ENCODE data around the gene SPAG16.

SPAG16 gene

DNA sequence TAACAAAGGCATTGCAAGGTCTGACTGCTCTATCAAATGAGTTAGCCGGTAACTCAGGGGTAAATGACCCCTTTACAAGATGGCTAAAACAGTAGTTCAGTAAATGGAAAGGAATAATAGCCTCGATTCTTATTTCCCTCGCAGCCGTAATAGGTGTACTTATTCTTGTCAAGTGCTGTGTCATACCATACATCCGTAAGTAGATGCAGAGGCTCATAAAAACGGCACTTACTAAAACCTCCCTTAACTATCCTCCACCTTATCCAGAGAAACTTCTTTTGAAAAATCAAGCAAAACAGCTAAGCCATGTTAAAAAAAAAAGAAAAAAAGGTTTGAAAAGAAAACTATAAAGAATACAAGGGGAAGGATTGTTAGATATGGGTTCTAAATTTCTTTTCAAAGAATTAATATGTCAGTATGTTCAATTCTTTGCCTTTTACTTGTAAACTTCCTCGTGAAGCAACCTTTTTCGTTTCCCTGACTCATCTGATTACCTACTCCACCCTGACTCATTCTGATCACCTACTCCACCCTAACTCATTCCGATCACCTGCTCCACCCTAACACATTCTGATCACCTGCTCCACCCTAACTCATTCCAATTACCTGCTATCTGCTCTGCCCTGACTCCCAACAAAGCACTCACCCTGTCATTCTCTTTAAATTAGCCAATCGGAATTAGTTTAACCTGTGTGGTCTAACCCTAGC, 127.5 kb downstream of the SPAG16 start:
- H3K27ac ChIP-seq = no peak overlapping the region
- TF ChIP-seq ZFX (IDR thresholded peaks at IDR 0.05; ENCODE audit: borderline replicate concordance) = no peak
- TF ChIP-seq, protein P1, sequence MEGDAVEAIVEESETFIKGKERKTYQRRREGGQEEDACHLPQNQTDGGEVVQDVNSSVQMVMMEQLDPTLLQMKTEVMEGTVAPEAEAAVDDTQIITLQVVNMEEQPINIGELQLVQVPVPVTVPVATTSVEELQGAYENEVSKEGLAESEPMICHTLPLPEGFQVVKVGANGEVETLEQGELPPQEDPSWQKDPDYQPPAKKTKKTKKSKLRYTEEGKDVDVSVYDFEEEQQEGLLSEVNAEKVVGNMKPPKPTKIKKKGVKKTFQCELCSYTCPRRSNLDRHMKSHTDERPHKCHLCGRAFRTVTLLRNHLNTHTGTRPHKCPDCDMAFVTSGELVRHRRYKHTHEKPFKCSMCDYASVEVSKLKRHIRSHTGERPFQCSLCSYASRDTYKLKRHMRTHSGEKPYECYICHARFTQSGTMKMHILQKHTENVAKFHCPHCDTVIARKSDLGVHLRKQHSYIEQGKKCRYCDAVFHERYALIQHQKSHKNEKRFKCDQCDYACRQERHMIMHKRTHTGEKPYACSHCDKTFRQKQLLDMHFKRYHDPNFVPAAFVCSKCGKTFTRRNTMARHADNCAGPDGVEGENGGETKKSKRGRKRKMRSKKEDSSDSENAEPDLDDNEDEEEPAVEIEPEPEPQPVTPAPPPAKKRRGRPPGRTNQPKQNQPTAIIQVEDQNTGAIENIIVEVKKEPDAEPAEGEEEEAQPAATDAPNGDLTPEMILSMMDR (IDR thresholded peaks at IDR 0.05) = no peak

DNA sequence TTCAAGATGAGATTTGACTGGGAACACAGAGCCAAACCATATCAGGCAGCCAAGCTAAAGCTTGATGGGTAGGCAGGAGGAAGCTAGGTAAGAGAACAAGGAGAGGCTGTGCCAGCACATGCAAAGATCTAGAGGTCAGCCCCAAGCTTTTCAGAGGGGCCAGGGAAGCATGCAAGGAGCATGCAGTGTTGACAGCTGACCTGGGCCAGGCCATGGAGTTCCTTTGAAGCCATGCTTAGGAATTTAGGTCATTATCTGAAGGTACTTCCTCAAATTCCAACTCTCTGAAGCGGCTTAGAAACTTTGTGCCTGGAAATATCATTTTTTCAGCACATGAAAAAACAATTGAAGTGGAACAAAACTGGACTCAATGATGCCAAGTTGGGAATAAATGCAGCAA, 130.8 kb downstream of the SPAG16 start:
- H3K27ac ChIP-seq = no peak overlapping the region
- TF ChIP-seq, protein P1 (IDR thresholded peaks at IDR 0.05) = no peak
- TF ChIP-seq ZFX (IDR thresholded peaks at IDR 0.05; ENCODE audit: borderline replicate concordance) = no peak

DNA sequence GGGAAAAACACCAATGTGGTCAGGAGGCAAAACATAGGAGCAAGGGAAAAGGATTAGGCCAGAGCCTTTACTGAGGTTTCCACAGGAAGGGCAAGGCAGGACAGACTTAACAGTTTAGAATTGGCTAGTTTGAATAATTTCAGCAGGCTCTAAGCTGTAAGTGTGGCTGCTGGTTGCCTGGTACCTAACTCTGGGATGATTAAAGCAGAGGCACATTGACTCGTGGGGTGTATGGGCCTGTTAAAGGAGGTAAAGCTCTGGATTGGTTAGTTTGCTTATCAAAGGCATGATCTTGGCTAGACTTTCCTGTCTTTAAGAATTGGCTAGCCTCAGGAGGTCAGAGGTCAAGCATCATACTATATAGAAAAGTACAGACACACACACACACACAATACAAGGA, 132.6 kb downstream of the SPAG16 start:
- TF ChIP-seq ZFX (IDR thresholded peaks at IDR 0.05; ENCODE audit: borderline replicate concordance) = no peak
- TF ChIP-seq, protein P1 (IDR thresholded peaks at IDR 0.05) = no peak
- H3K27ac ChIP-seq = no peak overlapping the region

DNA sequence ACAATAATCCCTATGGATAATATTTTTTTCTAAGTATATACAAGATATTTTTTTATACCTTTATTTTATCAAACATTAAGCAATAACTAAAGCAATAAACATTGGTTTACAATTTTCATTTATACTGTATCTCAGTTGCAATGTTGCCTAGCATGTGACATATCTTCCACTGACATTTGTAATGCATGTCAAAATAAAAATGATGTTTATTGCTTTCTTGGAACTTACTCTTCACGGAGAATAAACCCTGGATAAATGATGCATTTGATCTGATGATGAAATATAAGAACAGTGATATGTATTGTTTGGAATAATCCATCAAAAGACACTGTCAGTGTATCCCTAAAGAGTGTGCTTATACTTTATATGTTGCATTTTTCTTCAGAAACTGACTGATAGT, 135.7 kb downstream of the SPAG16 start:
- no peak for TF ChIP-seq ZFX (IDR thresholded peaks at IDR 0.05; ENCODE audit: borderline replicate concordance)
- TF ChIP-seq, protein P1 (IDR thresholded peaks at IDR 0.05) = no peak
- no peak overlapping the region for H3K27ac ChIP-seq

DNA sequence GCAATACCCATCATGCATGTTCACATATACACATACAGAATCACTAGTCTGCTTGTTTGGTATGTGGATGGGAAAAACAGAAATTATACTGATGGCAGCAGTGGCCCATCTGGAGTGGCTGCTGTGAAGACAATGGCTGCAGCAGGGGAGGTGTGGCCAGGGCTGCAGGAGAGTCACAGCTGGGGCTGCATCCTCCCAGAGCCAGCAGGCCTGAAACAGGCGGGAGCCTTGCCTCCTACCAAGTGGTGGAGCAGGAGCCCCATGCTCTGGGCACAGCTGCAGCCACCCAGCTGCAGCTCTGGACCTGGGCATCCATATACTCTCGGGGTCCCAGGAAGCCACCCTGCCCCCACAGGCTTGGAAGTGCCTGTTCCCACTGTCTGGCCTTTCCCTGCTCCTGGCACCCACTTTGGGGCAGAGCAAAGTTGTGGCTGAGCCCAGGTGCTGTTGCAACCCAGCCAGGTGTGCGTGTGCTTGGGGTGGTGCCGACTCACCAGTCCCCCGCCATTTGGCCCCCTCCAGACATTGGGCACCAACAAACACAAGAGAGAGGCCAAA, 136.6 kb downstream of the SPAG16 start:
- no peak overlapping the region for H3K27ac ChIP-seq
- TF ChIP-seq, protein P1 (IDR thresholded peaks at IDR 0.05) = no peak
- no peak for TF ChIP-seq ZFX (IDR thresholded peaks at IDR 0.05; ENCODE audit: borderline replicate concordance)

DNA sequence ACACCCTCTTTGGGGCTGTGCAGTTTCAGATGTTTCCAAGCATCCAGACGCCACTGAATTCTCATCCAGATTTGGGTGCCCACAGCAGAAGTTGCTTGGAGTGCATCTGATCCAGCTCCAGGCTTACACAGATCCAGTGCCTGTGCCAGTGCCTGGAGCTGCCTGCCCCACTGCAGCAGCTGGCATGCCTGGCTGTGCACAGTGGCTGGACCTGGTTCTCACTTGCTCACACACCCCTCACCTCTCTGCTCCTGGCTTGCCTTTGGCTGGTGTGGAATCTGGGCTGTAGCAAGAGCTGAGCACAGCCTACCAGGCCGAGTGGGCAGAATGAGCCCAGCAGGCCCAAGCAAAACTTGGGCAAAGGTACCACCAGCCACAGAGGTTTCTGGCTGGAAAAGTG, 137.9 kb downstream of the SPAG16 start:
- TF ChIP-seq, protein P1 (IDR thresholded peaks at IDR 0.05) = no peak
- TF ChIP-seq ZFX (IDR thresholded peaks at IDR 0.05; ENCODE audit: borderline replicate concordance) = no peak
- H3K27ac ChIP-seq = no peak overlapping the region

DNA sequence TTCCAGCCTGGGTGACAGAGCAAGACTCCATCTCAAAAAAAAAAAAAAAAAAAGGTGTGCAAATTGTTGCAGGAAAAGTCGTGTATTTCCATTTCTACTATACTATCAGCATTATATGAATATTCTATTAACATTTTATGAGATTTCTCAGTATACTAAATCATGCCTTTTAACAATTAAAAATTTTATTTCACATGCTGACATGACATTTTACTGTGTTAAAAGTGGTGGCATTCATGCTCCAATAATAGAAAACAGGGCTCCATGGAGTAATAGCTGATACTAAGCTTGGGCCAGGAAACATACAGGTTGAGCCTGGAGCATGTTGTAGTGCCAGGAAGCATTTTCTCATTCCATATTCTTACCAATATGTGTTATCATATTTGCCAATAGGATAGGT, 141.4 kb downstream of the SPAG16 start:
- TF ChIP-seq ZFX (IDR thresholded peaks at IDR 0.05; ENCODE audit: borderline replicate concordance) = no peak
- TF ChIP-seq, protein P1 (IDR thresholded peaks at IDR 0.05) = no peak
- H3K27ac ChIP-seq = no peak overlapping the region

All from 22Rv1 (cell line).